Measurements from ENCODE around the gene MRPL21. TPM values are rescaled to one million over a fixed set of nuclear protein-coding genes. Genes with fewer than 3 reads are reported as not detected.
"Not testable (repeated sequence)": the region's sequence is repeated elsewhere in the genome, so short reads cannot be mapped to it uniquely, and the experiment has no call there.

MRPL21 gene
- total RNA-seq, 2 donors from 2014 or later: 63.8 to 64.9 TPM

GRCh38 chr11:68857037-68857586, 46.5 kb downstream of the MRPL21 start:
- peaks cover 2% of the 10 kb centered on the region for H3K36me3 Mint-ChIP-seq (ENCODE audit: low read depth)
- Histone ChIP-seq H3K27ac (ENCODE audit: low read depth, low read length) (no peak overlapping the region), H3K36me3 (ENCODE audit: control insufficient read depth, insufficient read depth, low read length) (no peaks in the 10 kb centered on the region), H3K4me3 (ENCODE audit: low read length) (no peak overlapping the region), H3K4me1 (ENCODE audit: control insufficient read depth, insufficient read depth, low read length) (no peaks in the 10 kb centered on the region), H3K9ac (ENCODE audit: extremely low read depth, low read length, poor library complexity, severe bottlenecking) (no peak overlapping the region), H3K27me3 (ENCODE audit: control insufficient read depth, insufficient read depth, low read length, poor library complexity, severe bottlenecking) (peaks cover 14% of the 10 kb centered on the region), H3K9me3 (ENCODE audit: control insufficient read depth, low read length) (peaks cover 5% of the 10 kb centered on the region)
- H3K4me3 Mint-ChIP-seq: no peak overlapping the region
- H3K9me3 Mint-ChIP-seq: peaks cover 14% of the 10 kb centered on the region
- 84 to 87% methylated on average over 4 to 8 of the region's 8 CpGs for WGBS, 2 experiments (ENCODE audit: insufficient coverage in 1 of 2, insufficient read length in 1 of 2)
- peaks cover 12% of the 10 kb centered on the region for H3K27me3 Mint-ChIP-seq (ENCODE audit: insufficient read depth)
- no peak overlapping the region for H3K27ac Mint-ChIP-seq
- no peak for DNase-seq
- H3K4me1 Mint-ChIP-seq: no peaks in the 10 kb centered on the region
- peak; percentile 53 for TF ChIP-seq CTCF (conservative IDR thresholded peaks at IDR 0.05)

- H3K27ac Mint-ChIP-seq: not testable (repeated sequence)
- H3K27me3 Mint-ChIP-seq (ENCODE audit: insufficient read depth): peaks cover 12% of the 10 kb centered on the region
Observed at GRCh38 chr11:68856425-68857030, 47.1 kb downstream of the MRPL21 start.

GRCh38 chr11:68855205-68855981, 48.2 kb downstream of the MRPL21 start:
- 11 to 14% methylated on average over 34 to 62 of the region's 62 CpGs for WGBS, 2 experiments (ENCODE audit: insufficient coverage in 1 of 2, insufficient read length in 1 of 2)
- H3K9ac ChIP-seq (ENCODE audit: extremely low read depth, low read length, poor library complexity, severe bottlenecking): no peak overlapping the region

More at GRCh38 chr11:68856425-68857030, 47.1 kb downstream of the MRPL21 start:
- 88 to 91% methylated on average over 17 to 21 of the region's 21 CpGs for WGBS, 2 experiments (ENCODE audit: insufficient coverage in 1 of 2, insufficient read length in 1 of 2)
- not testable (repeated sequence) for H3K27ac ChIP-seq (ENCODE audit: low read depth, low read length); DNase-seq; H3K4me1 Mint-ChIP-seq; H3K4me1 ChIP-seq (ENCODE audit: control insufficient read depth, insufficient read depth, low read length); H3K36me3 Mint-ChIP-seq (ENCODE audit: low read depth); H3K9ac ChIP-seq (ENCODE audit: extremely low read depth, low read length, poor library complexity, severe bottlenecking); H3K36me3 ChIP-seq (ENCODE audit: control insufficient read depth, insufficient read depth, low read length); H3K9me3 ChIP-seq (ENCODE audit: control insufficient read depth, low read length); H3K4me3 Mint-ChIP-seq; H3K4me3 ChIP-seq (ENCODE audit: low read length)
- H3K27me3 ChIP-seq (ENCODE audit: control insufficient read depth, insufficient read depth, low read length, poor library complexity, severe bottlenecking): peaks cover 14% of the 10 kb centered on the region
- H3K9me3 Mint-ChIP-seq: peaks cover 14% of the 10 kb centered on the region

More at GRCh38 chr11:68855205-68855981, 48.2 kb downstream of the MRPL21 start:
- H3K4me3 Mint-ChIP-seq: peak overlapping the region; percentile 67
- H3K4me1 Mint-ChIP-seq: no peaks in the 10 kb centered on the region
- peak; percentile 86 for DNase-seq
- peaks cover 4% of the 10 kb centered on the region for H3K36me3 Mint-ChIP-seq (ENCODE audit: low read depth)
- no peak overlapping the region for H3K27ac ChIP-seq (ENCODE audit: low read depth, low read length)
- H3K9me3 Mint-ChIP-seq: peaks cover 6% of the 10 kb centered on the region
- H3K27me3 Mint-ChIP-seq (ENCODE audit: insufficient read depth): peaks cover 12% of the 10 kb centered on the region
- H3K27me3 ChIP-seq (ENCODE audit: control insufficient read depth, insufficient read depth, low read length, poor library complexity, severe bottlenecking): peaks cover 14% of the 10 kb centered on the region
- peak; percentile 36 for TF ChIP-seq CTCF (conservative IDR thresholded peaks at IDR 0.05)
- no peaks in the 10 kb centered on the region for H3K36me3 ChIP-seq (ENCODE audit: control insufficient read depth, insufficient read depth, low read length)
- no peak overlapping the region for H3K27ac Mint-ChIP-seq
- no peaks in the 10 kb centered on the region for H3K4me1 ChIP-seq (ENCODE audit: control insufficient read depth, insufficient read depth, low read length)
- peaks cover 5% of the 10 kb centered on the region for H3K9me3 ChIP-seq (ENCODE audit: control insufficient read depth, low read length)
- H3K4me3 ChIP-seq (ENCODE audit: low read length): peak overlapping the region; percentile 72
